ENCODE data around the gene POLL.

The POLL gene

DNA sequence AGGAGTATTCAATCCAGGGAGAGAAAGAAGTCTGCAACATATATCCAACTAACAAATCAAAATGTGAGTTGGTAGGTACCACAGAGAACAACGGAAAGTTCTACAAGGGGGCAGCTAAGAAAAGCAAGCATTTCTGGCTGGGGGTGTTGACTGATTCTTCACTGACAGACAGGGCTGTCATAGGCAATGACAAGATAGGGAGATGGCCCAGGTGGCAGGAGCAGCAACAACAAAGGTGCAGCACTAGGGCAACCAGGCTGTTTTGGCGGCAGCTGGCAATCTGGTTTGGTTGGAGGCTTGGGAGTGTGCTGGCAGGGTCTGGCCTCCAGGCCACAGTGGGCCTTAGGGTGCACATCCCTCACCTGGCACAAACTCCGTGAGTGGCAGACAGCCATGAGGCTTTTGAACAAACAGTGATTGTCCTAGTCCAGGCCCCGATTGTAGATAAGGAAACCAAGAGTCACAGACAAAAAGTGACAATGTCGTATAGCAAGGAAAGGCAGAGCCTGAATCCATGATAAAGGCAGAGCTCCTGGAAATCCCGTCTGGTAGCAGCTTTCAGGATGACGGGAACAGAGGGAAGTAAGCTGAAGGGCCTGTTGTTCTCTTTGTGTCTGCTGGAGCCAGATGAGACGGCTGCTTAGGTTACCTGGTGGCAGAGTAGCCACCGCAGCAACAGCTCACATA lies 28.5 kb upstream of the POLL start:
- no peak overlapping the region for H3K14ac ChIP-seq (ENCODE audit: low read length in 2 of 2)
- no peak overlapping the region for H3K18ac ChIP-seq (ENCODE audit: low read depth in 1 of 2, low read length in 2 of 2)
- H3K4me3 ChIP-seq (ENCODE audit: insufficient read depth in 1 of 2, low read depth in 1 of 2, low read length in 2 of 2): no peak overlapping the region
- H2AK5ac ChIP-seq (ENCODE audit: low read length, severe bottlenecking): no peak overlapping the region
- H3K9me3 ChIP-seq (ENCODE audit: control insufficient read depth, low read length): no peaks in the 10 kb centered on the region
- H2BK15ac ChIP-seq (ENCODE audit: low read depth, poor library complexity, severe bottlenecking): no peak overlapping the region
- peaks cover 52 to 54% of the 10 kb centered on the region in 2 experiments for H3K36me3 ChIP-seq (ENCODE audit: control insufficient read depth in 1 of 2, insufficient read depth in 2 of 2, low read depth in 1 of 2, low read length in 2 of 2)
- H4K91ac ChIP-seq (ENCODE audit: low read length): no peak overlapping the region
- no peak overlapping the region for H3K9ac ChIP-seq (ENCODE audit: low read length)
- H3K23ac ChIP-seq (ENCODE audit: low read length in 2 of 2): no peak overlapping the region
- H4K8ac ChIP-seq (ENCODE audit: low read length): no peak overlapping the region
- H3K4me2 ChIP-seq (ENCODE audit: low read length, poor library complexity, severe bottlenecking): no peak overlapping the region
- H3K4me1 ChIP-seq (ENCODE audit: control insufficient read depth, insufficient read depth, low read depth, low read length): peaks cover 8% of the 10 kb centered on the region
- 89% methylated on average over 9 of the region's 9 CpGs for WGBS
- peaks cover 7% of the 10 kb centered on the region for H3K79me1 ChIP-seq (replicated peaks; ENCODE audit: low read length, poor library complexity, severe bottlenecking)
- DNase-seq: no peak
- H3K4ac ChIP-seq (ENCODE audit: low read depth in 1 of 2, low read length in 2 of 2): no peak overlapping the region
- no peak overlapping the region for H2BK12ac ChIP-seq (ENCODE audit: low read length in 2 of 2)
- H3K27me3 ChIP-seq (ENCODE audit: control insufficient read depth in 1 of 2, insufficient read depth in 1 of 2, low read length in 2 of 2): no peaks in the 10 kb centered on the region
- no peak overlapping the region for H2BK5ac ChIP-seq (ENCODE audit: low read depth, low read length, poor library complexity, severe bottlenecking)
- no peak overlapping the region for H2AFZ ChIP-seq (ENCODE audit: low read depth, low read length)
- no peak overlapping the region for H2BK120ac ChIP-seq (ENCODE audit: low read depth, low read length)
- no peak overlapping the region for H3K27ac ChIP-seq (ENCODE audit: low read length, poor library complexity, severe bottlenecking)

DNA sequence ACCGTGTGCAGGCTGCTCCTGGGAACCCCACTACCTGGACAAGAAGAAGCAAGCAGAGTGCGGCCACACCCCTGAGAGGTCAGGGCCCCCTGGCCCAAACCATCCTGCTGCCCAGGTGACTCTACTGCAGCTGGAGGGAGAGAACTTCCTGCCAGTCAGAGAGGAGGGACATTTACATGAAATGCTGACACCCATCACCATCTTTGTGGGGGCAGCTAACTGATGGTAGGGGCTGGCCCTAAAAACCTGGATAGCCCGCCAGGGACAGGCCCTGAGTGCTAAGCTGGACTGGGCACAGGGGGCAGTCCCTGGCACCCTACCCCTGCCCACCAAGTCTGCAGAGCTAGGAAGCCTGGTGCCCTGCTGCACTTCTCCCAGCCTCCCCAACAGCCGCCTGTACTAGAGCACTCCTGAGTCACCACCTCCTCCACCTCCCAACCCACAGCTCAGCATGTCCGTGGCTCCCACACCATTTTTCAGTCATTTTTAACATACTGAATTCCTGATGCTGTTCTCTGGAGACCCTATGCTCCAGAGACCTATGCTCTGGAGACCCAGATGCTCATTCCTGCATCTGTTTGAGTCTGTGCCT lies 27.6 kb upstream of the POLL start:
- Histone ChIP-seq H2BK15ac (ENCODE audit: low read depth, poor library complexity, severe bottlenecking) (no peak overlapping the region), H3K4ac (ENCODE audit: low read depth in 1 of 2, low read length in 2 of 2) (no peak overlapping the region), H3K9me3 (ENCODE audit: control insufficient read depth, low read length) (no peaks in the 10 kb centered on the region), H3K27me3 (ENCODE audit: control insufficient read depth in 1 of 2, insufficient read depth in 1 of 2, low read length in 2 of 2) (no peaks in the 10 kb centered on the region), H3K14ac (ENCODE audit: low read length in 2 of 2) (no peak overlapping the region), H3K18ac (ENCODE audit: low read depth in 1 of 2, low read length in 2 of 2) (no peak overlapping the region), H2BK120ac (ENCODE audit: low read depth, low read length) (no peak overlapping the region), H4K91ac (ENCODE audit: low read length) (no peak overlapping the region), H2BK5ac (ENCODE audit: low read depth, low read length, poor library complexity, severe bottlenecking) (no peak overlapping the region), H3K79me1 (replicated peaks; ENCODE audit: low read length, poor library complexity, severe bottlenecking) (peaks cover 10% of the 10 kb centered on the region), H2AK5ac (ENCODE audit: low read length, severe bottlenecking) (no peak overlapping the region), H3K23ac (ENCODE audit: low read length in 2 of 2) (no peak overlapping the region), H4K8ac (ENCODE audit: low read length) (no peak overlapping the region), H3K4me1 (ENCODE audit: control insufficient read depth, insufficient read depth, low read depth, low read length) (peaks cover 10% of the 10 kb centered on the region), H3K4me2 (ENCODE audit: low read length, poor library complexity, severe bottlenecking) (no peak overlapping the region), H3K9ac (ENCODE audit: low read length) (no peak overlapping the region), H3K36me3 (ENCODE audit: control insufficient read depth in 1 of 2, insufficient read depth in 2 of 2, low read depth in 1 of 2, low read length in 2 of 2) (peaks cover 53 to 57% of the 10 kb centered on the region in 2 experiments), H3K27ac (ENCODE audit: low read length, poor library complexity, severe bottlenecking) (no peak overlapping the region), H3K4me3 (ENCODE audit: insufficient read depth in 1 of 2, low read depth in 1 of 2, low read length in 2 of 2) (no peak overlapping the region), H2BK12ac (ENCODE audit: low read length in 2 of 2) (no peak overlapping the region), H2AFZ (ENCODE audit: low read depth, low read length) (no peak overlapping the region)
- 92% methylated on average over 5 of the region's 5 CpGs for WGBS
- DNase-seq: no peak

DNA sequence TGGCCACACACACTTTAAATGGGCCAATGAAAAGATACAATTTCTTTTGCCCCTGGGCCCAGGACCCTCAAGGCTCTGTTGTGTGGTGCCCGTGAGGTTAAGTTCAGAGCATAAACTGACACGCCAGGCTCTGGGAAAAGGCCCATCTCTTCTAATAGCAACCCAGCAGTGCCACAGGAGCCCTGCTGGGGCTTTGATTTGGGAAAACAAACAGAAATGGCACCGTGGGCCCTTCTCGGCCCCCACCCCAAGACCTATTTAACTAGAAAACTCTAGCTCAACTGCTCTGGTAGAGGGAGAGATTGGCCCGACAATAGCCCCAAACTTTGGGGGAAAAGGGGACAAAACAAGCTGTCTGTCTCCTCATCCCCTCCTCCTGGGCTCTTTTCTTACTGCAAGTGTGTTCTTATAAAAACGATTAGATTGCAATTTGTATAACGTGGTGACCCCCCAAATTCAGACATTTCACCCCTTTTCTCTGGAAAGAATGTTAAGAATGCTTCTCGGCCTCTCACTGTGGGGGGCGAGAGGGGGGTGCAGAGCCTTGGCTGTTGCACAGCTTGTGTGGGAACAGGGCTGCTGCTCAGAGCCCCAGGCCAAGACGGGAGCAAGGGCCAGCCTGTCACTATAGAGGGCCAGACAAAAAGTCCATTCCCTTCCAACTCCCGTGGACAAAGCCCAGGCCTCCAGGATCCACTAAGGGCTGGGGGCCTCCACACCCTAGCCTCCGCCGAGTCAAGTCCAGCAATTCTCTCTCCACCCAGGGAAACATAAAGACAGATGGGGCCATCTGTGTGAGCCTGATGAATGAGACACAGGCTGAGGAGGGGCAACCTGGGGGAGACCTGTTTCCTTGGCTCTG lies 26.8 kb upstream of the POLL start:
- H2BK5ac ChIP-seq (ENCODE audit: low read depth, low read length, poor library complexity, severe bottlenecking): no peak overlapping the region
- peaks cover 10% of the 10 kb centered on the region for H3K4me1 ChIP-seq (ENCODE audit: control insufficient read depth, insufficient read depth, low read depth, low read length)
- no peak overlapping the region for H3K9ac ChIP-seq (ENCODE audit: low read length)
- no peak overlapping the region for H2AK5ac ChIP-seq (ENCODE audit: low read length, severe bottlenecking)
- no peak overlapping the region for H3K23ac ChIP-seq (ENCODE audit: low read length in 2 of 2)
- H3K4ac ChIP-seq (ENCODE audit: low read depth in 1 of 2, low read length in 2 of 2): no peak overlapping the region
- H3K79me1 ChIP-seq (replicated peaks; ENCODE audit: low read length, poor library complexity, severe bottlenecking): peaks cover 10% of the 10 kb centered on the region
- no peak overlapping the region for H3K18ac ChIP-seq (ENCODE audit: low read depth in 1 of 2, low read length in 2 of 2)
- H3K4me3 ChIP-seq (ENCODE audit: insufficient read depth in 1 of 2, low read depth in 1 of 2, low read length in 2 of 2): no peak overlapping the region
- no peak overlapping the region for H2BK15ac ChIP-seq (ENCODE audit: low read depth, poor library complexity, severe bottlenecking)
- H2BK120ac ChIP-seq (ENCODE audit: low read depth, low read length): no peak overlapping the region
- H4K8ac ChIP-seq (ENCODE audit: low read length): no peak overlapping the region
- no peak overlapping the region for H4K91ac ChIP-seq (ENCODE audit: low read length)
- H3K27ac ChIP-seq (ENCODE audit: low read length, poor library complexity, severe bottlenecking): no peak overlapping the region
- H3K4me2 ChIP-seq (ENCODE audit: low read length, poor library complexity, severe bottlenecking): no peak overlapping the region
- no peaks in the 10 kb centered on the region for H3K27me3 ChIP-seq (ENCODE audit: control insufficient read depth in 1 of 2, insufficient read depth in 1 of 2, low read length in 2 of 2)
- H3K14ac ChIP-seq (ENCODE audit: low read length in 2 of 2): no peak overlapping the region
- H2BK12ac ChIP-seq (ENCODE audit: low read length in 2 of 2): no peak overlapping the region
- 82% methylated on average over 10 of the region's 13 CpGs for WGBS
- H3K9me3 ChIP-seq (ENCODE audit: control insufficient read depth, low read length): no peaks in the 10 kb centered on the region
- H2AFZ ChIP-seq (ENCODE audit: low read depth, low read length): no peak overlapping the region
- peaks cover 54 to 60% of the 10 kb centered on the region in 2 experiments for H3K36me3 ChIP-seq (ENCODE audit: control insufficient read depth in 1 of 2, insufficient read depth in 2 of 2, low read depth in 1 of 2, low read length in 2 of 2)
- no peak for DNase-seq

DNA sequence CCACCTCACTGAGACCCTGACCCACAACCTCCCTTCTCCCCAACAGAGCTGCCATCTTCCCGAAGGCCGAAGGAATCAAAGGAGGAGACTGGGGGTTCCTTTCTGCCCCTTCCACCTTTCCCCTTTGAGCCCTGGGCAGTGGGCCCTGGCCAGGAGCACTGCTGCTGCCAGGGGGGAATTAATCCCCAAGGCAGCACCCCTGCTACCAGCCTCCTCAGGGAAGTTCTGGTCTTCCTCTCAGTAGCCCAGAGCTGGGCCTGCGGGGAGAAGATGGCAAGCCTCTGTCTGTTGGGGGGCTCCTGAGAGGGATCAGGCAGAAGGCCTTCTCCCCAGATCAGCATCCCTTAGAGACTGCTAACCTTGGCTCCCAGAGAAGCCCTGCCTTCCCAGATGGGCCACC lies 25.6 kb upstream of the POLL start:
- H3K9me3 ChIP-seq (ENCODE audit: control insufficient read depth, low read length): no peaks in the 10 kb centered on the region
- H3K14ac ChIP-seq (ENCODE audit: low read length in 2 of 2): no peak overlapping the region
- no peak overlapping the region for H2BK15ac ChIP-seq (ENCODE audit: low read depth, poor library complexity, severe bottlenecking)
- H2AFZ ChIP-seq (ENCODE audit: low read depth, low read length): no peak overlapping the region
- no peak overlapping the region for H3K4ac ChIP-seq (ENCODE audit: low read depth in 1 of 2, low read length in 2 of 2)
- H2AK5ac ChIP-seq (ENCODE audit: low read length, severe bottlenecking): no peak overlapping the region
- no peaks in the 10 kb centered on the region for H3K27me3 ChIP-seq (ENCODE audit: control insufficient read depth in 1 of 2, insufficient read depth in 1 of 2, low read length in 2 of 2)
- H3K4me1 ChIP-seq (ENCODE audit: control insufficient read depth, insufficient read depth, low read depth, low read length): peaks cover 17% of the 10 kb centered on the region
- H2BK120ac ChIP-seq (ENCODE audit: low read depth, low read length): no peak overlapping the region
- H2BK12ac ChIP-seq (ENCODE audit: low read length in 2 of 2): no peak overlapping the region
- H4K8ac ChIP-seq (ENCODE audit: low read length): no peak overlapping the region
- H2BK5ac ChIP-seq (ENCODE audit: low read depth, low read length, poor library complexity, severe bottlenecking): no peak overlapping the region
- H3K4me2 ChIP-seq (ENCODE audit: low read length, poor library complexity, severe bottlenecking): no peak overlapping the region
- no peak overlapping the region for H3K23ac ChIP-seq (ENCODE audit: low read length in 2 of 2)
- no peak overlapping the region for H3K9ac ChIP-seq (ENCODE audit: low read length)
- no peak overlapping the region for H3K18ac ChIP-seq (ENCODE audit: low read depth in 1 of 2, low read length in 2 of 2)
- H3K36me3 ChIP-seq (ENCODE audit: control insufficient read depth in 1 of 2, insufficient read depth in 2 of 2, low read depth in 1 of 2, low read length in 2 of 2): peaks cover 59 to 63% of the 10 kb centered on the region in 2 experiments
- WGBS: 100% methylated on average over 3 of the region's 3 CpGs
- no peak overlapping the region for H4K91ac ChIP-seq (ENCODE audit: low read length)
- DNase-seq: no peak
- H3K79me1 ChIP-seq (replicated peaks; ENCODE audit: low read length, poor library complexity, severe bottlenecking): peaks cover 10% of the 10 kb centered on the region
- no peak overlapping the region for H3K27ac ChIP-seq (ENCODE audit: low read length, poor library complexity, severe bottlenecking)
- H3K4me3 ChIP-seq (ENCODE audit: insufficient read depth in 1 of 2, low read depth in 1 of 2, low read length in 2 of 2): no peak overlapping the region

Measured in mesenchymal stem cell (in vitro differentiated cells and primary cell).